GM19043 (cell line): Measurements from ENCODE around the gene CD276.
"Not testable (repeated sequence)": the region's sequence is repeated elsewhere in the genome, so short reads cannot be mapped to it uniquely, and the experiment has no call there.

Source experiments
- ATAC-seq: cut with Tn5 transposase; IDR thresholded peaks from one replicate; pipeline ENCODE4 v1.9.1; 2021; ENCODE audit warnings: low read depth; ENCODE audit not compliant: unreplicated experiment

CD276 gene

DNA sequence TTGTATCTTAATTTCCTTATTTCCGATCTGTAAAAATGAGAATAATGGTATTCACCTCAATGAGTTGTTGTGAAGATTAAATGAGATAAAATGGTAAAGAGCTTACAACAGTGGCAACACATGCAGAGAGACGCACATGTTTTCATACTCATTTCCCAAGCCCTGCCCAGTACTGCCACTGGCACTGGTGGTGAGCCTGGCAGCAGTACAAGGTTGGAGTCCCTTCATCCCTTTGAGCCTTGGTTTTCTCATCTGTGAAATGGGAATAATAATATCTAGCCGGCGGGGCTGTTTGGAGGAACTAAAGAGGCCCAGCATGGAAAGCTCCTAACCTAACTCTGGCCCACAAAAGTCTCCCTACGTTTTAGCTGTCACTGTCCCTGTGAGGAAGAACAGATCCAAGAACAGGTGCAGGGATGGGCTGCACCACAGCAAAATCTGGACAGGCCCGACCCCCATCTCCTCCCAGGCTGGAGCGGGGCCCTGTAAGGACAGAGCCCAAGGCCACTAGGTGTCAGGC, 866 bp upstream of the CD276 start:
- ATAC-seq = no peak

DNA sequence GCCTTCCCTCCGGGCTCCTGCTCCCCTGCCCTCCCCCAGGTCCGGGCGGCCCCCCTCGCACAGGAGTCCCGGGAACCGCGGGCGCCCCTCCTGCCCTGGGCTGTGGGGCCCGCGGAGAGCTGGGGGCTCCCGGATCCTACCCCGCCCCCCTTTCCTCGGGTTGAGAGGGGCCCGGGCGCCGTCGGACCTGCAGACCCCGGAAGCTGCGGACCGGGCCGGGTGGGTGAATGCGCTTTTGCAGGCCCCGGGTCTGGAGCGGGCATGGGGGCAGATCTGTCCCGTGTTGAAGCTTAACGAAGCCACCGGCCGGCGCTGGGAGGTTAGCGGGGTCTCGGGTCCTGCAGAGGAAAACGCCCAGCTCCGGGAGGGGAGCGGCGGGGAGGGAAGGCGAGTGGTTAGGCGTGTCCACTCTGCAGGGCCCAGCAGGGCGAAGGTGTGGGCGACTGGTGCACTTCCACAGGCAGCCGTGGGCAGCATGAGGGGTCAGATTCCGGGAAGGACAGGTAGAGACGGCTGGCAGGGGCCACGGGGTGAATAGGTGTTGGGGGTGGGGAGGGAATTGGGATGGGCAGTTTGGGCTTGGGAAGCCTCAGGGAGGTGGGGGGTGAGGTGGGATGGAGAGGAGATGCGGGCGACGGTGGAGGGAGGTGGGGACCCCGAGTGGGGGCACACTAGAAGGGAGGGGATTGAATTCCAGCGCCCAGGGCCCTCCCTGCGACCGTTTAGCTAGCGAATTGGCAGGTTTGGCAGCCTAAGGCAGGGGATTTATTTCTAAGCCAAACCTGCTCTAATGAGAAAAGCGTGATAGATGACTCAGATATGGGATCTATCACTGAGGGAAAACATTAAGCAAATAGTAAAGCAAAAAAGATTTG, 635 bp downstream of the CD276 start:
- ATAC-seq = no peak

DNA sequence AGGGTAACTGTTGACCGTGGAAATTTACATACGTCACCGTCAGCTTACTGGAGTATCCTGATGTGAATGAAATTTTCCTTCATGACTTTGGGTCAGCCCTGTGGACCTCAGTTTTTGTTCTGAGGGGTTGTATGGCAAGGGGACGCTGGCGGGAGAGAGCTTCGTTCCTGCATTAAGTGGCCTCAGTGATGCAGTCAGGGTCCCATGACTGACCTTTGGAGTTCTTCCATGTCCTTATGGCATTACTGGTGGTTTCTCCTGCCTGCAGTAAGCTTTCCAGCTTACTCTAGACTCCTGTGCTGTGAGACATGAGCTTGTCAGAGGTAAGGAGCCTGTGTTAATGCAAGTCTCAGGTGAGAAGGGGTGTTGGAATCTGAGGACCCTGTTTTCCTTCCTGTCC, 1.8 kb downstream of the CD276 start:
- no peak for ATAC-seq

DNA sequence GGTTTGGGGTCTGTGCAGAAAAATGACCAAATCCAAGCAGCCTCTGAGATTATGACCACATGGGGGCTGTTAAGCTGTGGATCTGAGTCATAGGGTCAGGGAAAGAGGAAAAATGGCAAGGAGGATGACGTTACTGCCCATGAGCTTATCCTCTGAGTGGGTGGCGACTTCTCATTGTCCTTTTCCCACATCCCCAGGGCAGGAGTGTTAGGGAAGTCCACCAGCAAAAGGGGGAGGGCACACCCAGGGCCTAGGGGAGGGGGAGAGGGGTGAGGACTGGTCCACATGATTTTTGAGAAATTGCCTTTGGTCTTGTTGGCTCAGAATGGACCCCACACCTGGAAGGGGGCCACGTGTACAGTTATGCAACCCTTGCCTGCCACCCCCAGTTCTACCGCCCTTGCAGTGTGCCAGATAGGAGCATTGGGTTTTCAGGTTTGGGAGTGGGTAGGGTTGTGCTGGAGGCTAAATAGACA, 2.6 kb downstream of the CD276 start:
- ATAC-seq = no peak

DNA sequence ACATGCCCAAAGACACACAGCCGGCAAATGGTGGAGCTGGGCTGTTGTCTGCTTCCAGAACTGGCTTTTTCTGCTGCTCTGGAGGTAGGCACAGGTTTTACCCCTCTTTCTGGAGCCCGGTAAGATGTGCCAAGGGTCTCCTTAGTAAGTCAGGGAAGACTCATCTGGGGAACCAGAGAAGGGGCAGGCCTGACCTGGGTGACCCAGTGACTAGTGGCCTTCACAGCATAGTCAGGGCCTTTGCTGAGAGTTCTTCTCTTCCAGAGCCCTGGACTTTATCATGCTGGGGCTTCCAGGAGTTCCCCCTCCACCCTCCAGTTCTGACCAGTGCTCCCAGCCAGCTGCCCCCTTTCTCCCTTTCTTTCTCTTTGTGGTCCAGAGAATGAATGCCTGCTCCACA, 3.2 kb downstream of the CD276 start:
- ATAC-seq = no peak

DNA sequence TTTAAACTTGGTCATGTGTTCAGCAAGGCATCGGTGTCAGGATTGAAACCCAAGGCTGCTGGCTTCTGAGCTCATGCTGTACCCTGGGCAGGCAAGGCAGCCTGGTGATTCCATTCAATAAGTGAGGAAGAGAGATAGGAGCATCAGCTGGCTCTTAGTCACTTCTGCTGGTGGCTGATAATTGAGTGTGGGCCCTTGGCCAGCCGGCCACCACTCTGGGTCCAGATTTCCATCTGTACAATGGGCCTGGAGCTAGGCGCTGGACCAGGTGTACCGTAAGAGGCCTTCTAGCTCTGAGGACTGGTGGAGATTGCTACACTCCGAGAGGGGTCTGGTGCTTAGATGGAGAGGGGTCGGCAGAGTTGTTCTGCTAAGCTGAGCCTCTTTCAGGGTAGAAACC, 4.3 kb downstream of the CD276 start:
- no peak for ATAC-seq

DNA sequence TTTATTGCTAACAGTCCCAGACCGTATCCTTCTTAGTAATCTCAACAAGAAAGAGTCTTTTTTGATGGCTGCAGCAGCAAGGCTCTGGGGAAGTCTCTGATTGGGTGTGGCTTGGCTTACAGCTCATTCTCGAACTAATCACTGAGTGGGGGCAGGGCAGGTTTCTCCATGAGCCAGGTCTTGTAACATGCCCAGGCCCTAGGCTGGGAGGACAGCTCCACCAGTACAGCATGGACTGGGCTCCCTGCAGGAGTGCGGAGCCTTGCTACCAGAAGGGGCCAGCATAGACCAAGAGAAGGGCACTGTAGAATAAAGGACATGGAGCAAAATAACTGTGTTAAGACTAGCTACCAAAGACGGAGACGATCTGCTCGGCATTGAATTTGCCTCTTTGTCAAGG, 7.2 kb downstream of the CD276 start:
- ATAC-seq = no peak

DNA sequence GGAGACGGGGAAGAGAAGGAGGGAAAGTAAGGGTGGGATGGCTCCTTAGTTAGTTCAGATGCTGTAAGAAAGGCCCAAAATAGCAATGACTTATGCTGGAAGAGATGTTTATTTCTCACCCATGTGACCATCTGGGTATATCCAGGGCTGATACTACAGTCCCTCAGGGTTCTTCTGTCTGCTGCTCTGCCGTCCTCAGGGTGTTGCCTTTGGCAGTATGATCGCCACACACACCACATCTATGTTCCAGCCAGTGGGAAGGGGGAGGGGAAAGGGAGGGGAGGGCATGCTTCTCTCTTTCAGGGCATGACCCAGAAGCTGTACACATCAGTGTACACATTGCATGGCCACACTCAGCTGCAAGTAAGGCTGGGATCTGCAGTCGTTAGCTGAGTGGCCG, 10.2 kb downstream of the CD276 start:
- no peak for ATAC-seq

DNA sequence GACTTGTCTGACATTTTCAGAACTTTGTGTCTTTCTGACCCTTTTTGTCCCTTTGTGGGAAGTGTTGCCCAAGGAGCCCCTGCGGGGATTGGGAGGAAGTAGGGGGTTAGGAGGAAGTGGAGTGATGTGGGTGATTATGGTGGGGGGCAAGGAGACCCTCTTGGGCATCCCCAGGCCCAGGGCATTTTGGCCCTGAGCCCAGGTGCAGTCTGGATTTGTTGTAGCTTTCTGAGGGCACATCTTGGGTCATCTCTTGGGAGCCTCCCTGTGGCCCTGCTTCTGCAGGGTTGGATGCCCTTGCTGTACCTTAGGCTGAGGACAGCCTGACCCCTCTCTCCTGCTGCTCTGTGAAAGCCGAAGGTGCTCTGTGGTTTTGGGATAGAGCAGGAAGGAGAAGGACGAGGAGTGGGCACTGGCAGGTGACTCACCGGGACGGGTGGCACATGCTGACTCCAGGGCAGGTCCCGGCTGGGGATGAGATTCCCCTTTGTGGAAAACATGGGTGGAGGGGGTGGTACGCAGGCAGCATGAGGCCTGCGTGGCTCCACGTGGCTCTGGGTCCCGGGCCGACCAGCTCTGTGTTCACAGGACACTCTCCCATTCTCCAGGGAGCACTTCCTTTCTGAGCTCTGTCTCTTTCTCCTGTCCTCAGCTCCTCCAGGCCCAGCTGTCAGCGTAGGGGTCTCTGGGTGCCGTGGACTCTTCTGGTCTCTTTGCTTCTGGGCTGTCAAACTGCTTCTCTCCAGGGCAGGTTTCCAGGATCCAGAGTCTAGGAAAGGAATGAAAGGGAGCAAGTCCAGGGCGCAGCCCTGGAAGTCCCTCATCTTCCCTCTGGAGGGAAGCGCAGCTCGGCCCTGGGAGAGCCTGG, 11.8 kb downstream of the CD276 start:
- no peak for ATAC-seq

DNA sequence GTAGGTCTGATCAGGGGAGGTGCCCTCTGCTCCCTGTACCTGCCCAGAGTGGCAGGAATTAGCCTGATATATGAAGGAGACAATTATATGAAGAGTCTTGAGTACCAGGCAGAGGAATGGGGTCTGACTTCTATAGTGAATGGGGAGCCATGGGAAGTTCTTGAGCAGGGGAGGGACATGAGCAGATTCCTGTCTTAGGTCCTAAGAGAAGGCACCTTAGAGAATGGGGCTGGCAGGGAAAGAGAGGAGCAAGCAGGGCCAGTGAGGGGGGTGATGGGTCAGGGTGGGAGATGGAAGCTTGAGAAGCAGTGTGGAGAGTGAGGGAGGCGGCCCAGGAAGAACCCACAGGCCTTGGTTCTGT, 12.4 kb downstream of the CD276 start:
- ATAC-seq = no peak

DNA sequence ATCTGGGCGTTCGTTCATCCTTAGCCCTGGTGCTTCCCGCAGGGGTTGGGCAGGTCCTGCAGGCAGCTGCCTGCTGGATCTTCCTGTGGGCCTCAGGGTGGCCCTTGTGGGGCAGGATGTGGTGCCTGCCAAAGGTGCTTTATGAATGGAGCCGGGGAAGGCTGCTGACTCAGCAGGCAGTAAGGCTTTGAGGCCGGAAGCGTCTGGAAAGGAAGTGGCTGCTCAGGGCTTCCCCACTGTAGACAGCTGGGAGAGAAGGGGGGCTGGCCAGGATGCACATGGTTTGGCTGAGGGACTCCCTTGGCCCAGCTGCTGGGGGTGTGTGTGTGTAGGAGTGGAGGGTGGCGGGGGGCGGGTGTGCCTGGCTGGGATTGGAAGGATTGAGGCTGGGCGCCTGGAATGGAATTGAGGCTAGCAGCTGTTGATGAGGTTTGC, 12.9 kb downstream of the CD276 start:
- peak; percentile 86 for ATAC-seq

DNA sequence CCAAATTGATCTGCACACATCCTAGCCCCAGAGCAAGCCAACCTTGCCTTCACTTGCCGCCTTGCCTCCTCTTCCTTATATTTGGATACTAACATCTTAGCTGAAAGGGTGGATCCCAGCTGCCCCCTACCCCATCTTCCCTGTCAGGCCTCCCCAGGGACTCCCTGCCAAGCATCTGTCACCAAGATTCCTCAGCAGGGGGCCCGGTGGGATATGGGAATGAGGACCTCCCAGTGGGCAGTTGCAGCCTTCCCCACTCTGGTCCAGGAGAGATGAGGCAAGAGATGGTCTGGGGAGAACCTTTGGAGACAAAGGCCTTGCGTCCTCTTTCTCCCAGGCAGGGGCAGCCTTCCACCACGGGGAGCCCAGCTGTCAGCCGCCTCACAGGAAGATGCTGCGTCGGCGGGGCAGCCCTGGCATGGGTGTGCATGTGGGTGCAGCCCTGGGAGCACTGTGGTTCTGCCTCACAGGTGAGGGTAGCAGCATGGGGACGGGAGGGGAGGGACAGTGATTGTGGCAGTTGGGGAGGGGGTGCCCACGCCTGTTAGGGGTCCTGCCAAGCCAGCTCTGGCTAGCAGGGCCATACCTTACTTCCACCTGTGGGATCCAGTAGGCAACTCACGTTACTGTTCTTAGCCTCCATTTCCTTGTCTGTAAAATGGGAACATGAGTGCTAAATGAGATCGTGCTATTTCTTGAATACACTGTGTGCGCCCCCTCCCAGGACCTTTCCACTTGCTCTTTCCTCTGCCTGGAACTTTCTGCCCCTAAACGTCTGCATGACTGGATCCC, 15.3 kb downstream of the CD276 start:
- no peak for ATAC-seq

DNA sequence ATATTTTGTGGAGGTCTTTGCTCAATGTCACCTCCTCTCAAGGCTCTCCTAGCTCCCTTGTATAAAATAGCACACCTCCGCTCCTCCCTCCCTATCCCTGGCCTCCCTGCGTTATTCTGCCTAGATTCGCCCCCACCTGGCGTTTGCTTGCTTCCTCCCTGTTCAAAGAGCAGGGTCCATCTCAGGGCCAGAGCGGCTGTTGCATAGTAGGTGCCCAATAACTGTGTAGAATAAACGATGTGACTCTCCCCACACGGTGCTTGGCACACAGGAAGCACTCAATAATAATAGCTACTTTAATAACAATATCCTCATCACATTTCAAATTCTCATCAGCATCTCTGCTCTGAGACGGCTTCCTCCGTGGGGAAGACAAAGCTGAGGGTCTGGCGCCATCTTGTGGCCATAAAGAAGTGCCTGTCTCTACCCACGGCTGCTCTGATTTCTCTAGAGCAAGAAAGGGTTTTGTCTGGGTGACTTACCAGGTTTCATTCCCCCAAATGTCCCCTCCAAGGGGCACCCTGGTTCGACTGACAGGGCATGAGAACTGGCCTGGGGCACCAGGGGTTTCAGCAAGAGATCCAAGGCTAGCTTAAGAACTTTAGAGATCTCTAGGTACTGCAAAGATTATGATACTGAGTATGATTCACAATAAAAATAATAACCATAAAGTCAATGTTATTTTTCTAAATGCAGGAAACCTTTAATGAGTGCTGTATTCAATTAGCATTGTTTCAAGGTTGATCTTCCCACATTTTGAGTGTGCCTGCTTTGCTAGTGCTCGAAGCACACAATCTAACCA, 16.1 kb downstream of the CD276 start:
- no peak for ATAC-seq

DNA sequence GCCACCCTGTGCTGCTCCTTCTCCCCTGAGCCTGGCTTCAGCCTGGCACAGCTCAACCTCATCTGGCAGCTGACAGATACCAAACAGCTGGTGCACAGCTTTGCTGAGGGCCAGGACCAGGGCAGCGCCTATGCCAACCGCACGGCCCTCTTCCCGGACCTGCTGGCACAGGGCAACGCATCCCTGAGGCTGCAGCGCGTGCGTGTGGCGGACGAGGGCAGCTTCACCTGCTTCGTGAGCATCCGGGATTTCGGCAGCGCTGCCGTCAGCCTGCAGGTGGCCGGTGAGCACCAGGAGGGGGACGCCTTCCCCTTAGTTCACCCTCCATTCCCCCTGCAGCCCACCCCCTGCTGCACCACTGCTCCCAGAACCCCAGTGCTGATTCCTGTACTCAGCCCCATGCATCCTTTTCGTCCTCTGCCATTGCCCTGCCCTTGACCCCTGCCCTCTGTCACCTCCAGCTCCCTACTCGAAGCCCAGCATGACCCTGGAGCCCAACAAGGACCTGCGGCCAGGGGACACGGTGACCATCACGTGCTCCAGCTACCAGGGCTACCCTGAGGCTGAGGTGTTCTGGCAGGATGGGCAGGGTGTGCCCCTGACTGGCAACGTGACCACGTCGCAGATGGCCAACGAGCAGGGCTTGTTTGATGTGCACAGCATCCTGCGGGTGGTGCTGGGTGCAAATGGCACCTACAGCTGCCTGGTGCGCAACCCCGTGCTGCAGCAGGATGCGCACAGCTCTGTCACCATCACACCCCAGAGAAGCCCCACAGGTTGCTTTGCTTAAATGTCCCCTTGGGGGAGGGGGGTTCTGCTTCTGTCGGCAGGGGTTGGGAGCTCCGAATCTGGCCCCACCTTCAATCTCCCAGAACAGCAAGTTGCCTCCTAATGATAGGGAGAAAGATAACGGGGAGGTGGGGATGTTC, 18.4 kb downstream of the CD276 start:
- ATAC-seq = not testable (repeated sequence)

DNA sequence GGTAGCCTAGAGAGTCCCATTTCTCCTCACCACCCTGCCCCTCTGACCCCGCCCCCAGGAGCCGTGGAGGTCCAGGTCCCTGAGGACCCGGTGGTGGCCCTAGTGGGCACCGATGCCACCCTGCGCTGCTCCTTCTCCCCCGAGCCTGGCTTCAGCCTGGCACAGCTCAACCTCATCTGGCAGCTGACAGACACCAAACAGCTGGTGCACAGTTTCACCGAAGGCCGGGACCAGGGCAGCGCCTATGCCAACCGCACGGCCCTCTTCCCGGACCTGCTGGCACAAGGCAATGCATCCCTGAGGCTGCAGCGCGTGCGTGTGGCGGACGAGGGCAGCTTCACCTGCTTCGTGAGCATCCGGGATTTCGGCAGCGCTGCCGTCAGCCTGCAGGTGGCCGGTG, 19.4 kb downstream of the CD276 start:
- ATAC-seq = not testable (repeated sequence)

DNA sequence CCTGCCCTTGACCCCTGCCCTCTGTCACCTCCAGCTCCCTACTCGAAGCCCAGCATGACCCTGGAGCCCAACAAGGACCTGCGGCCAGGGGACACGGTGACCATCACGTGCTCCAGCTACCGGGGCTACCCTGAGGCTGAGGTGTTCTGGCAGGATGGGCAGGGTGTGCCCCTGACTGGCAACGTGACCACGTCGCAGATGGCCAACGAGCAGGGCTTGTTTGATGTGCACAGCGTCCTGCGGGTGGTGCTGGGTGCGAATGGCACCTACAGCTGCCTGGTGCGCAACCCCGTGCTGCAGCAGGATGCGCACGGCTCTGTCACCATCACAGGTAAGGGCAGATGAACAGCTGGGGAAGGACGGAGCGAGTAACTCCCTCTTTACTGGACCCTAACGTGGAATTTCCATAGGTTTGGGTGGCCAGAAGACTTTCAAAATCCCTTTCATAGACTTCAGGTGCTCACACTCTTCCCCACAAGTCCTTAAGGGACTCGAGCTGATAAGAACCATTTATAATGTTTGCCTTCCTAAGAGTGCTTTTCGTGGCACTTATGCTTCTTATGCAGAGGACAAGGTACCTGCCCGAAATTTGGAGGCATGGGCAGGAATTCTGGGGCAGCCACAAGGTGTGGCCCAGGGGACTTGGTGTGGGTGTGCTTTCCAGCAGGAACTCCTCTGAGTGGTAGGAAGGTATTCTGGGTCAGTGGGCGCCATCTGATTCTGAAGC, 20.1 kb downstream of the CD276 start:
- ATAC-seq = not testable (repeated sequence)

DNA sequence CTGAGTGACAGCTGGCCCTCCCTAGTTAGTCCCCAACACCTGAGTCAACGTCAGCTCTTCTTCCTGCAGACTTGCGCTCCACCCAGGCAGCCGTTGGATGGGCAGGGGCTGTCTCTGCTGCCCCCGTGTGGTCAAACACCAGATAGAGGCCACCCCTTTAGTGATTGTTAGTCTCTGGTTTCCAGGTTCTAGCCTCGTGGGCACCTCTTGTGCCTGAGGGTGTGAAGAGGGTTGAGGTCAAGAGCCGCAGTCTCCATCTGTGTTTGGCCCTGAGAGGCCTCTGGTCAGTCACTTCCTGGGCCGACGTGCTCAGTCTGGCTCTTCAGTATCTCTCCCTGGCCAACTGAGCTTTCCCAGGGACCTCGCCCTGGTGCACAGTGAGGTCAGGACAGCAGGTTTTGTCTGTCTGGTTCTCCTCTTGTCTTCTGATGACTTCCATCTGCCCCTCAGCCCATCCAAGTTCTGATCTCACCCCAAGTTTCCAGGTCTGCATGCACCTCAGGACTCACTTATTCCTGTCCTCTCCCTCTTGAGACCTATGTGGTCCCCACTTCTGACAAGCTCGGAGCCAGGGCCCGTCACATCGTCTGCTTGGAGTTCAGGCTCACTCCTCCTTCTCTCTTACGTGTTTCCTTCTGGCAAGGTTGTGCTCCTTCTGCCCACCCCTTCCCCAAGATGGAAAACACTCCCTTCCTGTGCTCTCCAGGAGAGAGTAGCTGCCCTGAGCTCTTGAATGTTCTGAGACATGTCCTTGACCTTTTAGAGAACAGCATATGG, 20.9 kb downstream of the CD276 start:
- ATAC-seq = peak; percentile 45
